ENCODE measurements around the gene ZBTB20. TPM values are rescaled to one million over a fixed set of nuclear protein-coding genes. Genes with fewer than 3 reads are reported as not detected.
A peak's percentile ranks its signal among the peaks of the same experiment; 100 is the strongest.

ZBTB20 gene
- total RNA-seq, 1 experiment from 2014 or later = 3.7 TPM

GRCh38 chr3:114624047-114624445, 523.0 kb downstream of the ZBTB20 start:
- H3F3A ChIP-seq (ENCODE audit: low read length, unreplicated experiment) = no peaks in the 10 kb centered on the region
- no peaks in the 10 kb centered on the region for H3K79me2 ChIP-seq (ENCODE audit: low read length)
- TF ChIP-seq CTCF (conservative IDR thresholded peaks at IDR 0.05; ENCODE audit: low read depth, low read length) (no peak), EZH2 (IDR thresholded peaks at IDR 0.05; ENCODE audit: low read length, unreplicated experiment) (no peak), EZH2phosphoT487 (IDR thresholded peaks at IDR 0.05; ENCODE audit: borderline replicate concordance, low read length) (no peak)
- DNase-seq (no peak), ATAC-seq (no peak)
- no peaks in the 10 kb centered on the region for H3K9me2 ChIP-seq (replicated peaks; ENCODE audit: low read length)
- no peaks in the 10 kb centered on the region for H3K27me3 ChIP-seq (ENCODE audit: low read length)
- H3K4me1 ChIP-seq (ENCODE audit: insufficient read depth, low read length) = 0 out of 2 replicates have a peak, but pooled peaks cover 9% of the 10 kb centered on the region
- no peaks in the 10 kb centered on the region for H3K36me3 ChIP-seq (ENCODE audit: low read depth, low read length)
- H4K20me1 ChIP-seq (ENCODE audit: low read length) = no peaks in the 10 kb centered on the region
- no peak overlapping the region for H3K4me2 ChIP-seq (ENCODE audit: low read length)
- no peak overlapping the region for H3K27ac ChIP-seq (ENCODE audit: low read length)
- peak overlapping the region; percentile 44; the same call in 1 of the 2 replicates for H2AFZ ChIP-seq (ENCODE audit: low read length)
- ChIA-PET POLR2A (ENCODE audit: unreplicated experiment) (no interaction called here), CTCF (no interaction called here)
- H3K9me3 ChIP-seq (ENCODE audit: low read length) = no peaks in the 10 kb centered on the region
- H3K4me3 ChIP-seq (ENCODE audit: low read length) = no peak overlapping the region
- no TSS peak for BruUV-seq (replicated peaks)
- H3K9ac ChIP-seq (ENCODE audit: low read length) = no peak overlapping the region
- intact Hi-C loops (cut with micrococcal nuclease) = no loop called here

DNA sequence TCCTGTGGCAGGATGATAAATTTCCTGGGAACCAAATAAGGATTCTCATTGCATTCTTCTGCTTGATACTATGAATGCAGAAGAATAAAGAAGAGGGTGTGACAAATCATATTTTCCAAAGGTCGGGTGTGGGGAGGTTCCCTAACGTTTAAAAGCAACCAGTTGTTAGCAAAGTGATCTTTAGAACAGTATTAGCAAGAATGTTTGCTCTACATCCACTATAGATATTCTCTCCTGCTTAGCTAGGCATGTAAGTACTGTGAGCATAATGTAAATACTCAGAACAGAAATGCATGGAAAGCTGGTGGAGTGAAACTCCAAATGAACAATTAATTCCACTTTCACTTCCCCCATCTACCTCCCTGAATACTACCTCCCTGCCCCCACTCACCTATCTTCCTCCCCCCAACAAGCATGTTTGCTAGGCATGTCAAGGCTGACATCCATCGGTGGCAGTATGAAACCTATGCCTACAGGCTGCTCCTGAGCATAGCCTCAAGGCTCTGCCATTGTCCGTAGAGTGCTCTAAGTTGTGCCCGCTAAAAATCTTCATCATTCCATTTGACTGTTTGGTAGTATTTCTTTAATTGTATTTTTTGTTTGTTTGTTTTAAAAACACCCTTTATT, 523.6 kb downstream of the ZBTB20 start:
- no peak overlapping the region for H2AFZ ChIP-seq (ENCODE audit: low read length)
- DNase-seq (no peak), ATAC-seq (no peak)
- ChIA-PET POLR2A (ENCODE audit: unreplicated experiment) (no interaction called here), CTCF (no interaction called here)
- H3K4me2 ChIP-seq (ENCODE audit: low read length) = no peak overlapping the region
- TF ChIP-seq CTCF (conservative IDR thresholded peaks at IDR 0.05; ENCODE audit: low read depth, low read length) = no peak
- TF ChIP-seq EZH2 (IDR thresholded peaks at IDR 0.05; ENCODE audit: low read length, unreplicated experiment) = no peak
- H3K79me2 ChIP-seq (ENCODE audit: low read length) = no peaks in the 10 kb centered on the region
- no peak overlapping the region for H3K27ac ChIP-seq (ENCODE audit: low read length)
- H3K36me3 ChIP-seq (ENCODE audit: low read depth, low read length) = no peaks in the 10 kb centered on the region
- no peaks in the 10 kb centered on the region for H3F3A ChIP-seq (ENCODE audit: low read length, unreplicated experiment)
- no peaks in the 10 kb centered on the region for H3K27me3 ChIP-seq (ENCODE audit: low read length)
- no peaks in the 10 kb centered on the region for H4K20me1 ChIP-seq (ENCODE audit: low read length)
- H3K9ac ChIP-seq (ENCODE audit: low read length) = no peak overlapping the region
- intact Hi-C loops (cut with micrococcal nuclease) = no loop called here
- no peaks in the 10 kb centered on the region for H3K9me2 ChIP-seq (replicated peaks; ENCODE audit: low read length)
- H3K9me3 ChIP-seq (ENCODE audit: low read length) = no peaks in the 10 kb centered on the region
- H3K4me1 ChIP-seq (ENCODE audit: insufficient read depth, low read length) = 0 out of 2 replicates have a peak, but pooled peaks cover 9% of the 10 kb centered on the region
- no peak overlapping the region for H3K4me3 ChIP-seq (ENCODE audit: low read length)
- no TSS peak for BruUV-seq (replicated peaks)

- Histone ChIP-seq H2AFZ (ENCODE audit: low read length) (no peak overlapping the region), H3K4me1 (ENCODE audit: insufficient read depth, low read length) (0 out of 2 replicates have a peak, but pooled peaks cover 9% of the 10 kb centered on the region), H4K20me1 (ENCODE audit: low read length) (no peaks in the 10 kb centered on the region), H3K4me3 (ENCODE audit: low read length) (no peak overlapping the region), H3K27ac (ENCODE audit: low read length) (no peak overlapping the region), H3K4me2 (ENCODE audit: low read length) (no peak overlapping the region), H3K9me3 (ENCODE audit: low read length) (no peaks in the 10 kb centered on the region), H3K27me3 (ENCODE audit: low read length) (no peaks in the 10 kb centered on the region), H3K36me3 (ENCODE audit: low read depth, low read length) (no peaks in the 10 kb centered on the region), H3K79me2 (ENCODE audit: low read length) (no peaks in the 10 kb centered on the region), H3F3A (ENCODE audit: low read length, unreplicated experiment) (no peaks in the 10 kb centered on the region), H3K9ac (ENCODE audit: low read length) (no peak overlapping the region), H3K9me2 (replicated peaks; ENCODE audit: low read length) (no peaks in the 10 kb centered on the region)
- DNase-seq (no peak), ATAC-seq (no peak)
- CTCF ChIA-PET = no interaction called here
- no TSS peak for BruUV-seq (replicated peaks)
- POLR2A ChIA-PET (ENCODE audit: unreplicated experiment) = no interaction called here
- intact Hi-C loops (cut with micrococcal nuclease) = no loop called here
- TF ChIP-seq CTCF (conservative IDR thresholded peaks at IDR 0.05; ENCODE audit: low read depth, low read length) = no peak
- TF ChIP-seq EZH2phosphoT487 (IDR thresholded peaks at IDR 0.05; ENCODE audit: borderline replicate concordance, low read length) = no peak
- no peak for TF ChIP-seq EZH2 (IDR thresholded peaks at IDR 0.05; ENCODE audit: low read length, unreplicated experiment)
Observed at GRCh38 chr3:114622001-114622400, 525.1 kb downstream of the ZBTB20 start.

Data from PC-3 (cell line).